A549 treated with Mapracorat at 1 μM for 4 hours (cell line): ENCODE data around the gene MAGEL2. TPM values are rescaled to one million over a fixed set of nuclear protein-coding genes. Genes with fewer than 3 reads are reported as not detected.

Experiments
- total RNA-seq: library from RNA; stranded (reverse); fragments of 200-300 nt; extraction: Qiagen RNA extraction; gene quantifications from 5 replicates; pipeline ENCODE4 v1.2.3, GENCODE V29; 2022

MAGEL2 gene
- not detected in 5 replicates for total RNA-seq

GRCh38 chr15:23647421-23648370, at the start of gene MAGEL2:
MAGEL2 (minus strand) TSS chr15:23647867; CDS start chr15:23647742, 125 bp downstream.

GRCh38 chr15:23687143-23687470, 39.4 kb upstream of the MAGEL2 start, which contains the start of gene NDN:
NDN (minus strand) TSS chr15:23687305; CDS start chr15:23687217, 88 bp downstream.

Other genes starting within 250 kb of the MAGEL2 start
- not detected in 5 replicates for gene GOLGA6L2, start 200.6 kb downstream of the MAGEL2 start, total RNA-seq
- gene MKRN3, start 82.2 kb downstream of the MAGEL2 start, total RNA-seq = 1.4 to 2.6 TPM (median 2.0 TPM) in 5 replicates
- 0.08 to 0.13 TPM in 2 of 5 replicates, not detected in the others for gene NDN, start 39.4 kb upstream of the MAGEL2 start, total RNA-seq